ENCODE results near the gene ASIP. TPM values are rescaled to one million over a fixed set of nuclear protein-coding genes. Genes with fewer than 3 reads are reported as not detected.

Gene ASIP
- total and polyA plus RNA-seq, 2 of the 13 experiments (the other 11 are each of a cell fraction or from before 2014, with no cell fraction given), result not detected

DNA sequence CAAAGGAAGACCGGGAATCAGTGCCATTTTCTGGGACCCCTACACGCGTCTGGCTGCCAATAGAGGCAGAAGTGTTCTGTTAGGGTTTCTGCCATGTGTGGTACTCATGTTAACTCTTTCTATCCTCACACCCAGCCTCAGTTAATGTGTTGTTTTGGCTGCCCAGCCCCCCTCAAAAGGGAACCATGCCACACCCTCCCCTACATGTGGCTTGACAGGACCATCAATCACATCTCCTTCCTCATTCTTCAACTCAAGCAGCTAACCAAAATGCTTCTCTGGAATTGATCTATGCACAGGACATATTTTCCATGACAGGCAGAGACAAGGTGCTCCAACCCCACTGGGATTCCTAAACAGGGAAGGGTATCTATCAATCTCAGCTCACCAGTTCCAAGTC is 40.0 kb downstream of the ASIP start:
- Histone ChIP-seq H3K36me3 (replicated peaks in 1 of 2; ENCODE audit: control insufficient read depth in 1 of 2, insufficient read depth in 2 of 2, low read length in 2 of 2) (peaks cover 56 to 92% of the 10 kb centered on the region in 2 experiments), H2AFZ (ENCODE audit: low read length) (no peak overlapping the region), H3K27me3 (ENCODE audit: control insufficient read depth in 1 of 2, insufficient read depth in 2 of 2, low read length in 2 of 2) (no peaks in the 10 kb centered on the region), H3K27ac (ENCODE audit: extremely low read length, insufficient read depth, low read length) (no peak overlapping the region), H3K4me2 (ENCODE audit: low read depth, low read length) (no peak overlapping the region), H3K4me1 (ENCODE audit: insufficient read depth, low read length) (peaks cover 12% of the 10 kb centered on the region), H3K9me3 (ENCODE audit: low read length) (no peaks in the 10 kb centered on the region), H3K9ac (ENCODE audit: insufficient read depth, low read depth, low read length) (no peak overlapping the region), H3K4me3 (replicated peaks in 1 of 3; ENCODE audit: insufficient read depth in 1 of 3, low read depth in 2 of 3, low read length in 3 of 3) (no peak overlapping the region), H4K20me1 (ENCODE audit: insufficient read depth, low read length) (no peaks in the 10 kb centered on the region), H3K79me2 (ENCODE audit: insufficient read depth, low read length) (no peaks in the 10 kb centered on the region)
- BruUV-seq (replicated peaks), result no TSS peak
- TF ChIP-seq DR1 (CRISPR knock-in tag; IDR thresholded peaks at IDR 0.05) (no peak), RBM22 (optimal IDR thresholded peaks at IDR 0.05; ENCODE audit: low read length) (peak; percentile 63), POLR2G (IDR thresholded peaks at IDR 0.05; ENCODE audit: low read depth, low read length) (peak; percentile 36), IKZF1 (IDR thresholded peaks at IDR 0.05) (no peak)
- TF ChIP-seq, protein P1, sequence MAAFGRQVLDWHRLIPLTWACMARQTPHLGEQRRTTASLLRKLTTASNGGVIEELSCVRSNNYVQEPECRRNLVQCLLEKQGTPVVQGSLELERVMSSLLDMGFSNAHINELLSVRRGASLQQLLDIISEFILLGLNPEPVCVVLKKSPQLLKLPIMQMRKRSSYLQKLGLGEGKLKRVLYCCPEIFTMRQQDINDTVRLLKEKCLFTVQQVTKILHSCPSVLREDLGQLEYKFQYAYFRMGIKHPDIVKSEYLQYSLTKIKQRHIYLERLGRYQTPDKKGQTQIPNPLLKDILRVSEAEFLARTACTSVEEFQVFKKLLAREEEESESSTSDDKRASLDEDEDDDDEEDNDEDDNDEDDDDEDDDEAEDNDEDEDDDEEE (CRISPR knock-in tag; IDR thresholded peaks at IDR 0.05), result no peak
- POLR2A ChIA-PET, result interaction anchor here (0.6 kb wide), 1 partner anchor 78 kb away, joined by 5 read pairs; no protein-coding TSS in a partner anchor
- no peak for ATAC-seq
- in situ Hi-C loops (cut with HindIII; ENCODE audit: extremely low pct_ligation_motif_present, low pct_unique_long_range_greater_than_20kb), result no loop called here
- intact Hi-C loops (cut with micrococcal nuclease; ENCODE audit: unreplicated experiment), result no loop called here
- WGBS (ENCODE audit: low lambda C conversion rate), result 100% methylated on average over 3 of the region's 3 CpGs
- no peak for FAIRE-seq
- CTCF ChIA-PET (ENCODE audit: low intra/inter-chr PET ratio, low total read pairs), result no interaction called here
- DNase-seq (ENCODE audit: low spot score), result no peak

DNA sequence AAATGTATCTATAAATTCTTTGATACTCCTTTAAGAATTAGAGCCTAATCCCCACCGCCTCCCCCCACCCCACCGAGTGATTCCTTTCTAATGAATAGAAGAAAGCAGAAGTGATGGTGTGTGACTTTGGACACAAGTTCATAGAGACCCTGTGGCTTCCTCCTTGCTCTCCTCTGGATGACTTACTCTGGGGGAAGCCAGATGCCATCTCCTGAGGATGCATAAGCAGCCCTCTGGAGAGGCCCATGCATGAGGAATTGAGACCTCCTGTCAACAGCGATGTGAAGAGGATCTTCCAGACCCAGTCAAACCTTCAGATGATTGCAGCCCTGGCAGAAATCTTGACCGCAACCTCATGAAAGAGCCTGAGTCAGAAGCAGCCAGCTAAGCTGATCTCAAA is 40.8 kb downstream of the ASIP start:
- ATAC-seq (no peak), DNase-seq (ENCODE audit: low spot score) (no peak), FAIRE-seq (no peak)
- Histone ChIP-seq H3K36me3 (replicated peaks in 1 of 2; ENCODE audit: control insufficient read depth in 1 of 2, insufficient read depth in 2 of 2, low read length in 2 of 2) (peaks cover 55 to 92% of the 10 kb centered on the region in 2 experiments), H3K79me2 (ENCODE audit: insufficient read depth, low read length) (no peaks in the 10 kb centered on the region), H3K4me2 (ENCODE audit: low read depth, low read length) (no peak overlapping the region), H3K9ac (ENCODE audit: insufficient read depth, low read depth, low read length) (no peak overlapping the region), H3K9me3 (ENCODE audit: low read length) (no peaks in the 10 kb centered on the region), H3K27ac (ENCODE audit: extremely low read length, insufficient read depth, low read length) (no peak overlapping the region), H3K27me3 (ENCODE audit: control insufficient read depth in 1 of 2, insufficient read depth in 2 of 2, low read length in 2 of 2) (no peaks in the 10 kb centered on the region), H2AFZ (ENCODE audit: low read length) (no peak overlapping the region), H4K20me1 (ENCODE audit: insufficient read depth, low read length) (no peaks in the 10 kb centered on the region), H3K4me1 (ENCODE audit: insufficient read depth, low read length) (peaks cover 12% of the 10 kb centered on the region), H3K4me3 (replicated peaks in 1 of 3; ENCODE audit: insufficient read depth in 1 of 3, low read depth in 2 of 3, low read length in 3 of 3) (no peak overlapping the region)
- CTCF ChIA-PET (ENCODE audit: low intra/inter-chr PET ratio, low total read pairs), result no interaction called here
- WGBS (ENCODE audit: low lambda C conversion rate), result 98% methylated on average over 4 of the region's 4 CpGs
- TF ChIP-seq, protein P2, sequence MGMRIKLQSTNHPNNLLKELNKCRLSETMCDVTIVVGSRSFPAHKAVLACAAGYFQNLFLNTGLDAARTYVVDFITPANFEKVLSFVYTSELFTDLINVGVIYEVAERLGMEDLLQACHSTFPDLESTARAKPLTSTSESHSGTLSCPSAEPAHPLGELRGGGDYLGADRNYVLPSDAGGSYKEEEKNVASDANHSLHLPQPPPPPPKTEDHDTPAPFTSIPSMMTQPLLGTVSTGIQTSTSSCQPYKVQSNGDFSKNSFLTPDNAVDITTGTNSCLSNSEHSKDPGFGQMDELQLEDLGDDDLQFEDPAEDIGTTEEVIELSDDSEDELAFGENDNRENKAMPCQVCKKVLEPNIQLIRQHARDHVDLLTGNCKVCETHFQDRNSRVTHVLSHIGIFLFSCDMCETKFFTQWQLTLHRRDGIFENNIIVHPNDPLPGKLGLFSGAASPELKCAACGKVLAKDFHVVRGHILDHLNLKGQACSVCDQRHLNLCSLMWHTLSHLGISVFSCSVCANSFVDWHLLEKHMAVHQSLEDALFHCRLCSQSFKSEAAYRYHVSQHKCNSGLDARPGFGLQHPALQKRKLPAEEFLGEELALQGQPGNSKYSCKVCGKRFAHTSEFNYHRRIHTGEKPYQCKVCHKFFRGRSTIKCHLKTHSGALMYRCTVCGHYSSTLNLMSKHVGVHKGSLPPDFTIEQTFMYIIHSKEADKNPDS (CRISPR knock-in tag; IDR thresholded peaks at IDR 0.05), result no peak
- no peak for TF ChIP-seq PTBP1 (IDR thresholded peaks at IDR 0.05; ENCODE audit: low read depth, low read length, poor library complexity, severe bottlenecking)
- no peak for TF ChIP-seq POLR2A (IDR thresholded peaks at IDR 0.05; ENCODE audit: insufficient read depth in 1 of 2, low read depth in 2 of 2, low read length in 2 of 2)
- TF ChIP-seq JUNB (CRISPR knock-in tag; IDR thresholded peaks at IDR 0.05; ENCODE audit: borderline replicate concordance), result no peak
- no TSS peak for BruUV-seq (replicated peaks)
- intact Hi-C loops (cut with micrococcal nuclease; ENCODE audit: unreplicated experiment) (no loop called here), in situ Hi-C loops (cut with HindIII; ENCODE audit: extremely low pct_ligation_motif_present, low pct_unique_long_range_greater_than_20kb) (no loop called here)
- POLR2A ChIA-PET, result no interaction called here

Data from HepG2 (cell line).